Forelimb muscle (tissue), 1 donor: ENCODE data around the gene TNIP3. TPM values are rescaled to one million over a fixed set of nuclear protein-coding genes. Genes with fewer than 3 reads are reported as not detected.
A peak's percentile ranks its signal among the peaks of the same experiment; 100 is the strongest.
"Not testable (repeated sequence)": the region's sequence is repeated elsewhere in the genome, so short reads cannot be mapped to it uniquely, and the experiment has no call there.

Experiments
- DNase-seq: peaks from one replicate; pipeline ENCODE4 v3.0.0-alpha.2; 2013; ENCODE audit warnings: low read depth
- polyA plus RNA-seq: library from polyadenylated mRNA; unstranded; fragments of 120-200 nt; gene quantifications from one replicate; pipeline ENCODE4 v1.2.1, GENCODE V29; 2013; ENCODE audit not compliant: insufficient read length

Gene TNIP3, protein sequence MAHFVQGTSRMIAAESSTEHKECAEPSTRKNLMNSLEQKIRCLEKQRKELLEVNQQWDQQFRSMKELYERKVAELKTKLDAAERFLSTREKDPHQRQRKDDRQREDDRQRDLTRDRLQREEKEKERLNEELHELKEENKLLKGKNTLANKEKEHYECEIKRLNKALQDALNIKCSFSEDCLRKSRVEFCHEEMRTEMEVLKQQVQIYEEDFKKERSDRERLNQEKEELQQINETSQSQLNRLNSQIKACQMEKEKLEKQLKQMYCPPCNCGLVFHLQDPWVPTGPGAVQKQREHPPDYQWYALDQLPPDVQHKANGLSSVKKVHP
- polyA plus RNA-seq: not detected

DNA sequence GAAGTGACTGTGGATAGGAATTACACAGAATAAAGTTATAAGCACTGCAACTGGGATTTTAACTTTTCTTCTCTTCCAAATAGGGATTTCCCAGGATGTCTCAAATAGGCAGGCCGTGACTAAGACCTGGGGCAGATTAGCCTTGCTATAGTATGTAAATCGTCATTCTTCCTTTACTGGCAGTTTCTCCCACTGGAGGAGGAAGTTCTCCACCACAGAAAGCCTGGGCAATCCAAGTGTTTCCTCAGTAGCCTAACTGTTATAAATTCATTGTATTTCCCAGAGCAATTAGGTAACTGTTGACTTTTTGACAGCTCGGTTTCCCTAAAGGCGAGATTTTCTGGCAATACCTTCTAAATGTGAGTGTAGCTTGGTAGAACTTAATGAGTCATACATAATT, at the start of gene TNIP3:
Gene TNIP3, minus strand, starts transcription at position 31 of the 400 bp plus-strand sequence. CDS start 196 bp downstream, outside the sequence.
- DNase-seq: no peak

GRCh38 chr4:121212806-121213205, 48.7 kb upstream of the TNIP3 start:
- DNase-seq: peak; percentile 78

GRCh38 chr4:121209171-121209570, 45.0 kb upstream of the TNIP3 start:
- no peak for DNase-seq

GRCh38 chr4:121208244-121209007, 44.3 kb upstream of the TNIP3 start:
- DNase-seq: no peak

GRCh38 chr4:121205777-121206176, 41.7 kb upstream of the TNIP3 start:
- not testable (repeated sequence) for DNase-seq

- DNase-seq: no peak
Observed at GRCh38 chr4:121200795-121201472, 36.8 kb upstream of the TNIP3 start.

GRCh38 chr4:121199742-121200561, 35.8 kb upstream of the TNIP3 start:
- no peak for DNase-seq

GRCh38 chr4:121198251-121198650, 34.1 kb upstream of the TNIP3 start:
- no peak for DNase-seq

- no peak for DNase-seq
Observed at GRCh38 chr4:121195649-121196048, 31.5 kb upstream of the TNIP3 start.

- no peak for DNase-seq
Observed at GRCh38 chr4:121192480-121192879, 28.4 kb upstream of the TNIP3 start.

DNA sequence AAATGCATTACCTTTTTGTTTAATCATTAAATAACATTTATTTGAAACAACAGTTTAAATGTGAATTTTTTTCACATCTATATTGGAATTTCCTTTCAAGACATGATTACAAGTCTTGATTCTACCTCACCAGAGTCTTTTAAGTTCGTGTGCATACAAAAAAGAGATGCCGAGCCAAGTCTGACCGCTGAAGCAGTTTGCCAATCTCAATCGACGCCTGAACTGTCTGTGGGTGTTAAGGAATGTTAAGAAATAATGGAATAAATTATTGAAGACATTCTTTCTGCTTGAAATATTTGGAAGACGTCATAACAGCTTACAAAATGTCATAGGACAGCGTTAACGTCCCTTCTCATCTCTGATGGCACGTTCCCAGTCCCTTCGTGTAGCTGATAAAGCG, 27.9 kb upstream of the TNIP3 start:
- DNase-seq: no peak

DNA sequence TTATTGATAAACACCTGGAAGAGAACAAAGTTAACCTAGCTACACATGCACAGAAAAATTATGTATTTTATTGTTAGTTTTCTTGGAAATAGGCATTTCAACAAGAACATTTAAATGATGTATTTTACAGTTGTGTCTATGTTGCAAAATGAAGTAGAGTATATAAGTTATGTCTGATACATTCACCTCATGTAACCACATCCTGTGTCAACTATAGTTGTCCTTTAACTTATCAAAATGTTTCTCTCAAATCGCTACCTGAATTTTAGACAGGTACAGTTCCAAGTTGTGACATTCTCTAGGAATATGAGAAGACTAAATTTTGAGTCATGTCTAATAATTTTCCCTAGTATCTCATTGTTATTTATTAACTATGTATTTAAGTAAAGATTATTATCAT, 27.2 kb upstream of the TNIP3 start:
- no peak for DNase-seq

DNA sequence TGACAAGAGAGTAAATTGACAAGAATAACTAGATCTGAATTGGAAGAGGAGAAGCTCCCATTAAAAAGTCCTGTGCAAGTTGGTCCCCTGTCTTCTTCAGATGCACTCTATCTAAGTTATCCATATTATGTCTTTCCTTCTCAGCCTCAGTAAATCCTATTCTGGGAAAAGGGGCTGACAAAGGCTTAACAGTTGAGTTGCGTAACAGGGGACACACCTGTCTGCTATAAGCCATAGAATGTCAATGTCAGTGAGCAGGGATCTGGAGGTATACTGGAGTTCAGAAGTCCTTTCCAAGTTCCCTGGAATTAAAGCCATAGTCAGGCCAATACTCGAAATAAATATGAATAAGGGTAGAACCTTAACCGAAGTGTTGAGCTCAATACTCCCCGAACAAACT, 26.3 kb upstream of the TNIP3 start:
- no peak for DNase-seq

- no peak for DNase-seq
Observed at GRCh38 chr4:121189326-121190215, 25.4 kb upstream of the TNIP3 start.

GRCh38 chr4:121187206-121187605, 23.1 kb upstream of the TNIP3 start:
- no peak for DNase-seq

DNA sequence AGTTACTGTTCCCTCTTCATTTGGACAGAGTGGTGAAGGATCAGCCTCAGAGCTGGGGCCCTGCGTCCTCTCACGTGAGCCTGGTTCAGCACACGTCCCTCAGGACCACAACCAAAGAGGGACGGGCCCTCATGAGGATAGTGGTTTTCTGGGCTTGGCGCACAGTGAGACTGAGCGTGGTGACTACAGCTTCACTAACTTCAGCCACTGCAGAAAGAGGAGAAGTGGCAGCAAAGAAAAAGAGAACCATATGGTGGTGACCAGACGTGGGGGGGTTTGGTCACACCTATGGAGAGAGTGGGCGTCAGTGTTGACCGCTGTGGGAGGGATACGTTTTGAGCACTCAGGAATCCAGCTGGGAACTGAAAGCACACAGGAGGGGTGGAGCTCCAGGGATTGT, 21.8 kb upstream of the TNIP3 start:
- DNase-seq: no peak

DNA sequence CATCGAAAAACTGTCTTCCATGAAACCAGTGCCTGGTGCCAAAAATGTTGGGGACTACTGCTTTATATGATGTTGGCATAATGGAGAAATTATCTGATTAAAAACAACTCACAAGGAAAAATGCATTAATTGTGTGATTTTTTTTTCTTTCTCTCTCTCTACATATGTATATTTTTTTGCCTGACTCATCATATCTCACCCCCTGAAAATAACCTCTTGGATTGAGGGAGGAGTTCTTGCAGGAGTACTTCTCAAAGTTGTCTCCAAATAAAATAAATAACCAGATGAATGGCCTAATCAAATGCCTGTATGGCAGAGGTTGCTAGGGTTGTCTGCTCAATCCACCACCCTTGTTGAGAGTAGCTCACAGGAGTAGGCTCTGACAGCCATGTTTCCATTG, 19.9 kb upstream of the TNIP3 start:
- no peak for DNase-seq

GRCh38 chr4:121183361-121183760, 19.2 kb upstream of the TNIP3 start:
- no peak for DNase-seq

GRCh38 chr4:121182296-121182695, 18.2 kb upstream of the TNIP3 start:
- no peak for DNase-seq

DNA sequence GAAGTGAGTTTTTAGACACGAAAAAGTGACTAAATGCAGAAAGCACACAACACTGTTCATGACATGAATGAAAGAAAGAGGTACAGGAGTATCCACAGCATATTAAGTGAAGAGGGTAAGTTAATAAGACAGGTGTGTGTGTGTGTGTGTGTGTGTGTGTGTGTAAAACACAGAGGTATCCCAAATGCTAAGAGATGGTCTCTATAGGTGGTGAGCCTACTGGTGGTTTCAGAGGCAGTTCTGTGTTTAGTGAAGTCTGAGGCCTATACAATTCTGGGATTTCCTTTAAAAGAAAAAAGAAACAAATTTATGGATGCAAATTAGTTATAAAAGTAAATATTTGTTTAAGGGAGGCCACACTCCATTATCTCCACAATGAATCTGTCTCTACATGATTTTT, 17.4 kb upstream of the TNIP3 start:
- no peak for DNase-seq

- no peak for DNase-seq
Observed at GRCh38 chr4:121180558-121180957, 16.4 kb upstream of the TNIP3 start.
